B cell (primary cell): Measurements from ENCODE around the gene ADAM19.

ENCODE experiments used
- CTCF ChIP-seq: fragments of 200-600 bp; IDR thresholded peaks from one replicate; pipeline ENCODE4 v1.8.0; 2022; ENCODE audit warnings: antibody characterized with exemption, mild to moderate bottlenecking
- EZH2 ChIP-seq: IDR thresholded peaks from 2 replicates; pipeline ENCODE4 v1.6.1; 2012; ENCODE audit warnings: borderline replicate concordance, low read depth, mild to moderate bottlenecking, moderate library complexity, low read length; ENCODE audit not compliant: insufficient read depth, poor library complexity, severe bottlenecking

GRCh38 chr5:157509093-157509492 is 66.5 kb downstream of the ADAM19 start:
- TF ChIP-seq EZH2: no peak
- no peak for TF ChIP-seq CTCF
